Neural cell (in vitro differentiated cells): ENCODE measurements around the gene NADK2. TPM values are rescaled to one million over a fixed set of nuclear protein-coding genes. Genes with fewer than 3 reads are reported as not detected.
"Not testable (repeated sequence)": the region's sequence is repeated elsewhere in the genome, so short reads cannot be mapped to it uniquely, and the experiment has no call there.

ENCODE experiments used
- H2AFZ ChIP-seq: fragments of 200-600, 300-800 bp; sonication (generic), shearing (Covaris generic); 2 replicates; pipeline ENCODE4 v1.6.0; 2014; ENCODE audit warnings: low read depth, mild to moderate bottlenecking, antibody characterized with exemption, low read length, moderate library complexity
- H3F3A ChIP-seq: fragments of 200-600 bp; shearing (Covaris generic); 2 replicates; pipeline ENCODE4 v1.6.1; 2016; ENCODE audit warnings: mild to moderate bottlenecking, moderate library complexity, mixed read lengths, antibody characterized with exemption, low read length; ENCODE audit not compliant: insufficient read depth, poor library complexity, severe bottlenecking
- H3K27ac ChIP-seq: fragments of 200-600, 300-800 bp; sonication (generic), shearing (Covaris generic); 2 replicates; pipeline ENCODE4 v1.5.1; 2014; ENCODE audit warnings: mild to moderate bottlenecking, low read length, moderate library complexity
- H3K27me3 ChIP-seq: fragments of 300-800, 200-600 bp; sonication (generic), shearing (Covaris generic); 2 replicates; pipeline ENCODE4 v1.6.0; 2014; ENCODE audit warnings: mild to moderate bottlenecking, low read depth, low read length, moderate library complexity; ENCODE audit not compliant: insufficient read depth
- H3K36me3 ChIP-seq: fragments of 300-800, 200-600 bp; sonication (generic), shearing (Covaris generic); 2 replicates; pipeline ENCODE4 v1.5.1; 2014; ENCODE audit warnings: mild to moderate bottlenecking, antibody characterized with exemption, low read length, moderate library complexity; ENCODE audit not compliant: insufficient read depth
- H3K4me2 ChIP-seq: fragments of 300-800, 200-600 bp; sonication (generic), shearing (Covaris generic); 2 replicates; pipeline ENCODE4 v1.6.0; 2014; ENCODE audit warnings: mild to moderate bottlenecking, low read length
- H3K4me3 ChIP-seq: fragments of 300-800, 200-600 bp; sonication (generic), shearing (Covaris generic); 2 replicates; pipeline ENCODE4 v1.5.1; 2014; ENCODE audit warnings: mild to moderate bottlenecking, low read length, moderate library complexity
- H3K79me2 ChIP-seq: fragments of 200-600 bp; shearing (Covaris generic); replicated peaks from 2 replicates; pipeline ENCODE4 v1.6.0; 2014; ENCODE audit warnings: mild to moderate bottlenecking, low read length, moderate library complexity; ENCODE audit not compliant: insufficient read depth
- H3K9ac ChIP-seq: fragments of 300-800, 200-600 bp; sonication (generic), shearing (Covaris generic); 2 replicates; pipeline ENCODE4 v1.6.1; 2016; ENCODE audit warnings: mild to moderate bottlenecking, low read length, mixed read lengths
- H3K9me2 ChIP-seq: fragments of 200-600 bp; shearing (Covaris generic); 2 replicates; pipeline ENCODE4 v1.6.1; 2016; ENCODE audit warnings: mild to moderate bottlenecking, low read length, mixed read lengths; ENCODE audit not compliant: insufficient read depth
- H3K9me3 ChIP-seq: fragments of 200-600, 300-800 bp; sonication (generic), shearing (Covaris generic); 2 replicates; pipeline ENCODE4 v1.6.1; 2016; ENCODE audit warnings: mild to moderate bottlenecking, mixed run types, low read length, moderate library complexity, mixed read lengths
- H4K20me1 ChIP-seq: fragments of 200-600 bp; shearing (Covaris generic); 2 replicates; pipeline ENCODE4 v1.6.1; 2016; ENCODE audit warnings: mild to moderate bottlenecking, mixed run types; ENCODE audit not compliant: insufficient read depth
- EZH2 ChIP-seq: fragments of 200-600, 300-800 bp; shearing (Covaris generic), sonication (generic); IDR thresholded peaks from 2 replicates; pipeline ENCODE4 v1.6.1; 2014; ENCODE audit warnings: antibody characterized with exemption, low read length, borderline replicate concordance, mild to moderate bottlenecking; ENCODE audit not compliant: insufficient read depth, poor library complexity, severe bottlenecking
- MXI1 ChIP-seq: fragments of 450-650 bp; conservative IDR thresholded peaks from 2 replicates; pipeline ENCODE4 v1.6.1; 2014; ENCODE audit warnings: antibody characterized with exemption, mild to moderate bottlenecking; ENCODE audit not compliant: poor library complexity, severe bottlenecking
- POLR2AphosphoS5 ChIP-seq: IDR thresholded peaks from 2 replicates; pipeline ENCODE4 v1.6.1; 2012
- RAD21 ChIP-seq: fragments of 450-650 bp; conservative IDR thresholded peaks from 2 replicates; pipeline ENCODE4 v1.6.1; 2014; ENCODE audit warnings: antibody characterized with exemption, mild to moderate bottlenecking, moderate library complexity
- SMC3 ChIP-seq: fragments of 450-650 bp; conservative IDR thresholded peaks from 2 replicates; pipeline ENCODE4 v1.6.1; 2014; ENCODE audit warnings: antibody characterized with exemption, mild to moderate bottlenecking, moderate library complexity; ENCODE audit not compliant: poor library complexity
- polyA plus RNA-seq: library from polyadenylated mRNA; depleted of rRNA; stranded (reverse); fragments of >200 nt; gene quantifications from 2 replicates; pipeline ENCODE4 v1.2.3, GENCODE V29; 2014
- TF ChIP-seq, protein P1 (sequence below): fragments of 450-650 bp; IDR thresholded peaks from 2 replicates; pipeline ENCODE4 v1.5.1; 2014; ENCODE audit warnings: antibody characterized with exemption, mild to moderate bottlenecking, moderate library complexity; ENCODE audit not compliant: poor library complexity, severe bottlenecking
- TF ChIP-seq, protein P2 (sequence below): IDR thresholded peaks from 2 replicates; pipeline ENCODE4 v1.6.1; 2012; ENCODE audit warnings: borderline replicate concordance

NADK2 gene
- polyA plus RNA-seq, 1 donor from 2014 or later = 66.8 TPM

- H3F3A ChIP-seq, H3K4me3 ChIP-seq, H3K27me3 ChIP-seq, H4K20me1 ChIP-seq, H3K9me3 ChIP-seq, H3K9ac ChIP-seq, H3K9me2 ChIP-seq, H3K36me3 ChIP-seq, H3K27ac ChIP-seq, H3K4me2 ChIP-seq, H3K79me2 ChIP-seq, H2AFZ ChIP-seq: not testable (repeated sequence)
Measured at GRCh38 chr5:36283775-36284174, 42.0 kb upstream of the NADK2 start.

- Histone ChIP-seq H3K4me2 (no peak overlapping the region), H4K20me1 (no peaks in the 10 kb centered on the region), H3K79me2 (no peaks in the 10 kb centered on the region), H3K4me3 (no peak overlapping the region), H3K9ac (no peak overlapping the region), H3K36me3 (no peaks in the 10 kb centered on the region), H3K9me3 (no peaks in the 10 kb centered on the region), H3K9me2 (no peaks in the 10 kb centered on the region), H3K27ac (no peak overlapping the region), H2AFZ (no peak overlapping the region), H3F3A (no peaks in the 10 kb centered on the region), H3K27me3 (no peaks in the 10 kb centered on the region)
- TF ChIP-seq, protein P1, sequence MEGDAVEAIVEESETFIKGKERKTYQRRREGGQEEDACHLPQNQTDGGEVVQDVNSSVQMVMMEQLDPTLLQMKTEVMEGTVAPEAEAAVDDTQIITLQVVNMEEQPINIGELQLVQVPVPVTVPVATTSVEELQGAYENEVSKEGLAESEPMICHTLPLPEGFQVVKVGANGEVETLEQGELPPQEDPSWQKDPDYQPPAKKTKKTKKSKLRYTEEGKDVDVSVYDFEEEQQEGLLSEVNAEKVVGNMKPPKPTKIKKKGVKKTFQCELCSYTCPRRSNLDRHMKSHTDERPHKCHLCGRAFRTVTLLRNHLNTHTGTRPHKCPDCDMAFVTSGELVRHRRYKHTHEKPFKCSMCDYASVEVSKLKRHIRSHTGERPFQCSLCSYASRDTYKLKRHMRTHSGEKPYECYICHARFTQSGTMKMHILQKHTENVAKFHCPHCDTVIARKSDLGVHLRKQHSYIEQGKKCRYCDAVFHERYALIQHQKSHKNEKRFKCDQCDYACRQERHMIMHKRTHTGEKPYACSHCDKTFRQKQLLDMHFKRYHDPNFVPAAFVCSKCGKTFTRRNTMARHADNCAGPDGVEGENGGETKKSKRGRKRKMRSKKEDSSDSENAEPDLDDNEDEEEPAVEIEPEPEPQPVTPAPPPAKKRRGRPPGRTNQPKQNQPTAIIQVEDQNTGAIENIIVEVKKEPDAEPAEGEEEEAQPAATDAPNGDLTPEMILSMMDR = no peak
- TF ChIP-seq EZH2 (no peak), MXI1 (no peak), RAD21 (no peak), POLR2AphosphoS5 (no peak), SMC3 (no peak)
- TF ChIP-seq, protein P2, sequence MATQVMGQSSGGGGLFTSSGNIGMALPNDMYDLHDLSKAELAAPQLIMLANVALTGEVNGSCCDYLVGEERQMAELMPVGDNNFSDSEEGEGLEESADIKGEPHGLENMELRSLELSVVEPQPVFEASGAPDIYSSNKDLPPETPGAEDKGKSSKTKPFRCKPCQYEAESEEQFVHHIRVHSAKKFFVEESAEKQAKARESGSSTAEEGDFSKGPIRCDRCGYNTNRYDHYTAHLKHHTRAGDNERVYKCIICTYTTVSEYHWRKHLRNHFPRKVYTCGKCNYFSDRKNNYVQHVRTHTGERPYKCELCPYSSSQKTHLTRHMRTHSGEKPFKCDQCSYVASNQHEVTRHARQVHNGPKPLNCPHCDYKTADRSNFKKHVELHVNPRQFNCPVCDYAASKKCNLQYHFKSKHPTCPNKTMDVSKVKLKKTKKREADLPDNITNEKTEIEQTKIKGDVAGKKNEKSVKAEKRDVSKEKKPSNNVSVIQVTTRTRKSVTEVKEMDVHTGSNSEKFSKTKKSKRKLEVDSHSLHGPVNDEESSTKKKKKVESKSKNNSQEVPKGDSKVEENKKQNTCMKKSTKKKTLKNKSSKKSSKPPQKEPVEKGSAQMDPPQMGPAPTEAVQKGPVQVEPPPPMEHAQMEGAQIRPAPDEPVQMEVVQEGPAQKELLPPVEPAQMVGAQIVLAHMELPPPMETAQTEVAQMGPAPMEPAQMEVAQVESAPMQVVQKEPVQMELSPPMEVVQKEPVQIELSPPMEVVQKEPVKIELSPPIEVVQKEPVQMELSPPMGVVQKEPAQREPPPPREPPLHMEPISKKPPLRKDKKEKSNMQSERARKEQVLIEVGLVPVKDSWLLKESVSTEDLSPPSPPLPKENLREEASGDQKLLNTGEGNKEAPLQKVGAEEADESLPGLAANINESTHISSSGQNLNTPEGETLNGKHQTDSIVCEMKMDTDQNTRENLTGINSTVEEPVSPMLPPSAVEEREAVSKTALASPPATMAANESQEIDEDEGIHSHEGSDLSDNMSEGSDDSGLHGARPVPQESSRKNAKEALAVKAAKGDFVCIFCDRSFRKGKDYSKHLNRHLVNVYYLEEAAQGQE = no peak
Measured at GRCh38 chr5:36281626-36282025, 39.9 kb upstream of the NADK2 start.

GRCh38 chr5:36279054-36279698 lies 37.5 kb upstream of the NADK2 start:
- H3K36me3 ChIP-seq = no peaks in the 10 kb centered on the region
- H3K4me2 ChIP-seq = no peak overlapping the region
- no peaks in the 10 kb centered on the region for H3K79me2 ChIP-seq
- no peaks in the 10 kb centered on the region for H3K9me2 ChIP-seq
- no peaks in the 10 kb centered on the region for H3F3A ChIP-seq
- no peak overlapping the region for H3K9ac ChIP-seq
- no peak overlapping the region for H3K4me3 ChIP-seq
- no peak overlapping the region for H3K27ac ChIP-seq
- H4K20me1 ChIP-seq = no peaks in the 10 kb centered on the region
- no peaks in the 10 kb centered on the region for H3K27me3 ChIP-seq
- no peak overlapping the region for H2AFZ ChIP-seq
- no peak for TF ChIP-seq EZH2
- TF ChIP-seq RAD21 = no peak
- TF ChIP-seq, protein P2 = no peak
- TF ChIP-seq, protein P1 = no peak
- no peak for TF ChIP-seq POLR2AphosphoS5
- H3K9me3 ChIP-seq = no peaks in the 10 kb centered on the region
